ENCODE data around the gene SYNJ1. TPM values are rescaled to one million over a fixed set of nuclear protein-coding genes. Genes with fewer than 3 reads are reported as not detected.
"Not testable (repeated sequence)": the region's sequence is repeated elsewhere in the genome, so short reads cannot be mapped to it uniquely, and the experiment has no call there.

Gene SYNJ1
- total and polyA plus RNA-seq, 2 donors from 2014 or later, result 6.6 to 24.3 TPM

GRCh38 chr21:32748529-32748928 is 20.7 kb upstream of the SYNJ1 start:
- H3K9me3 ChIP-seq (ENCODE audit: control insufficient read depth in 2 of 3, insufficient read depth in 1 of 3, low read length in 3 of 3), result no peaks in the 10 kb centered on the region
- H3K4me3 ChIP-seq (ENCODE audit: low read length in 3 of 3), result no peak overlapping the region
- no peaks in the 10 kb centered on the region for H3K4me1 ChIP-seq (ENCODE audit: control insufficient read depth in 2 of 3, insufficient read depth in 2 of 3, low read depth in 1 of 3, low read length in 3 of 3)
- DNase-seq, result no peak
- intact Hi-C loops (cut with DNase I), result no loop called here
- H3K36me3 ChIP-seq (ENCODE audit: control insufficient read depth in 2 of 3, insufficient read depth in 3 of 3, low read length in 3 of 3), result peaks cover 20 to 41% (median 20%) of the 10 kb centered on the region in 3 donors
- no peak for FAIRE-seq
- H3K27me3 ChIP-seq (ENCODE audit: control insufficient read depth, insufficient read depth, low read length), result no peaks in the 10 kb centered on the region
- TF ChIP-seq CTCF (IDR thresholded peaks at IDR 0.05; ENCODE audit: borderline replicate concordance, extremely low read depth, insufficient read depth), result no peak
- H3K27ac ChIP-seq (ENCODE audit: low read depth in 2 of 2, low read length in 2 of 2), result no peak overlapping the region
- H3K9ac ChIP-seq (ENCODE audit: low read length in 3 of 3), result no peak overlapping the region

GRCh38 chr21:32747396-32747795 is 19.6 kb upstream of the SYNJ1 start:
- intact Hi-C loops (cut with DNase I), result no loop called here

GRCh38 chr21:32746711-32747110 is 18.9 kb upstream of the SYNJ1 start:
- H3K36me3 ChIP-seq (ENCODE audit: control insufficient read depth in 2 of 3, insufficient read depth in 3 of 3, low read length in 3 of 3), result peaks cover 28 to 58% (median 28%) of the 10 kb centered on the region in 3 donors
- intact Hi-C loops (cut with DNase I); H3K9me3 ChIP-seq (ENCODE audit: control insufficient read depth in 2 of 3, insufficient read depth in 1 of 3, low read length in 3 of 3); FAIRE-seq; H3K9ac ChIP-seq (ENCODE audit: low read length in 3 of 3); H3K4me1 ChIP-seq (ENCODE audit: control insufficient read depth in 2 of 3, insufficient read depth in 2 of 3, low read depth in 1 of 3, low read length in 3 of 3); H3K27me3 ChIP-seq (ENCODE audit: control insufficient read depth, insufficient read depth, low read length); H3K4me3 ChIP-seq (ENCODE audit: low read length in 3 of 3); H3K27ac ChIP-seq (ENCODE audit: low read depth in 2 of 2, low read length in 2 of 2); DNase-seq: not testable (repeated sequence)

More at GRCh38 chr21:32747396-32747795, 19.6 kb upstream of the SYNJ1 start:
- Histone ChIP-seq H3K27me3 (ENCODE audit: control insufficient read depth, insufficient read depth, low read length) (no peaks in the 10 kb centered on the region), H3K9ac (ENCODE audit: low read length in 3 of 3) (no peak overlapping the region), H3K4me3 (ENCODE audit: low read length in 3 of 3) (no peak overlapping the region), H3K27ac (ENCODE audit: low read depth in 2 of 2, low read length in 2 of 2) (no peak overlapping the region), H3K36me3 (ENCODE audit: control insufficient read depth in 2 of 3, insufficient read depth in 3 of 3, low read length in 3 of 3) (peaks cover 25 to 51% (median 25%) of the 10 kb centered on the region in 3 donors), H3K9me3 (ENCODE audit: control insufficient read depth in 2 of 3, insufficient read depth in 1 of 3, low read length in 3 of 3) (no peaks in the 10 kb centered on the region), H3K4me1 (ENCODE audit: control insufficient read depth in 2 of 3, insufficient read depth in 2 of 3, low read depth in 1 of 3, low read length in 3 of 3) (no peaks in the 10 kb centered on the region)
- TF ChIP-seq CTCF (IDR thresholded peaks at IDR 0.05; ENCODE audit: borderline replicate concordance, extremely low read depth, insufficient read depth), result no peak
- FAIRE-seq (no peak), DNase-seq (no peak)

- H3K27ac ChIP-seq (ENCODE audit: low read depth in 2 of 2, low read length in 2 of 2), result no peak overlapping the region
- H3K36me3 ChIP-seq (ENCODE audit: control insufficient read depth in 2 of 3, insufficient read depth in 3 of 3, low read length in 3 of 3), result peaks cover 22 to 41% (median 25%) of the 10 kb centered on the region in 3 donors
- H3K27me3 ChIP-seq (ENCODE audit: control insufficient read depth, insufficient read depth, low read length), result no peaks in the 10 kb centered on the region
- FAIRE-seq, result no peak
- H3K4me3 ChIP-seq (ENCODE audit: low read length in 3 of 3), result no peak overlapping the region
- no peak overlapping the region for H3K9ac ChIP-seq (ENCODE audit: low read length in 3 of 3)
- no peak for TF ChIP-seq CTCF (IDR thresholded peaks at IDR 0.05; ENCODE audit: borderline replicate concordance, extremely low read depth, insufficient read depth)
- H3K9me3 ChIP-seq (ENCODE audit: control insufficient read depth in 2 of 3, insufficient read depth in 1 of 3, low read length in 3 of 3), result no peaks in the 10 kb centered on the region
- H3K4me1 ChIP-seq (ENCODE audit: control insufficient read depth in 2 of 3, insufficient read depth in 2 of 3, low read depth in 1 of 3, low read length in 3 of 3), result no peaks in the 10 kb centered on the region
- intact Hi-C loops (cut with DNase I), result no loop called here
- DNase-seq, result no peak
Measured at GRCh38 chr21:32742396-32742795, 14.6 kb upstream of the SYNJ1 start.

Data from kidney (tissue), 14 donors.